ENCODE measurements around the gene CMSS1.

DNA sequence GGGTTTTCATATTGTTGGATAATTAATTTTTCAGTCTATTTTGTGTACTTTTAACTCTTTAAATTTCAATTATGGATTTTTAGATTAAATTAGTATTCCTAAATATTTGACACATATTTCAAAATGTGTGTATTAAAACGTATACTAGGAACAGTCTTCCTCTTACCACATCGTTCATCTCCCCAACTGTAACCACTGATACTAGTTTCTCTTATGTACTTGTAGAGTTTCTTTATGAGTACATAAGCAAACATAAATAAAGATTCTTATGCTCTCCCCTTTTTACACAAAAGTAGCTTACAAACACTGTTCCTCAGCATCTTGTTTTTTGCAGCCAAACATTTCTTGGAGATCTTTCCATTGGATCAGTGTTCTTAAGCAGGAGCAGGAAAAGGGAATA is 45.9 kb downstream of the CMSS1 start:
- TF ChIP-seq, protein P1, sequence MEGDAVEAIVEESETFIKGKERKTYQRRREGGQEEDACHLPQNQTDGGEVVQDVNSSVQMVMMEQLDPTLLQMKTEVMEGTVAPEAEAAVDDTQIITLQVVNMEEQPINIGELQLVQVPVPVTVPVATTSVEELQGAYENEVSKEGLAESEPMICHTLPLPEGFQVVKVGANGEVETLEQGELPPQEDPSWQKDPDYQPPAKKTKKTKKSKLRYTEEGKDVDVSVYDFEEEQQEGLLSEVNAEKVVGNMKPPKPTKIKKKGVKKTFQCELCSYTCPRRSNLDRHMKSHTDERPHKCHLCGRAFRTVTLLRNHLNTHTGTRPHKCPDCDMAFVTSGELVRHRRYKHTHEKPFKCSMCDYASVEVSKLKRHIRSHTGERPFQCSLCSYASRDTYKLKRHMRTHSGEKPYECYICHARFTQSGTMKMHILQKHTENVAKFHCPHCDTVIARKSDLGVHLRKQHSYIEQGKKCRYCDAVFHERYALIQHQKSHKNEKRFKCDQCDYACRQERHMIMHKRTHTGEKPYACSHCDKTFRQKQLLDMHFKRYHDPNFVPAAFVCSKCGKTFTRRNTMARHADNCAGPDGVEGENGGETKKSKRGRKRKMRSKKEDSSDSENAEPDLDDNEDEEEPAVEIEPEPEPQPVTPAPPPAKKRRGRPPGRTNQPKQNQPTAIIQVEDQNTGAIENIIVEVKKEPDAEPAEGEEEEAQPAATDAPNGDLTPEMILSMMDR (IDR thresholded peaks at IDR 0.05; ENCODE audit: low read length), result no peak
- TF ChIP-seq EZH2 (optimal IDR thresholded peaks at IDR 0.05; ENCODE audit: low read depth, low read length), result no peak

Data from MM.1S (cell line).